ENCODE results near the gene CYP51A1.

DNA sequence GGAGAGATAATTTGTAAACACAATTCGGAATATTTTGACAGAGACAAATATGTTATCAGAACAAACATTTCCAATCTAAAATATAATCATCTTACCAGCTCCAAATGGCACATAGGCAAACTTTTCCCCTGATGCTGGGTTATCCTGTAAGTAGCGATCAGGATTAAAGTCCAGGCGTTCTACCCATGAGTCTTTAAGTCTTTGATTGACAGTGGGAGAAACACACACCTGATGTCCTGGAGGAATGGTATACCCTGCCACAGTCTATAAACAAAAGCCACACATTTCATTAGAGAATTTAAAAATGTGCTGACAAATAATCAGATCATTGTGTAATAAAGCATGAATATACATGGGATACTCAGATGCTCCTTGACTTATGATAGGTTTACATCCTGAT lies 17.3 kb downstream of the CYP51A1 start:
- TF ChIP-seq, protein P1, sequence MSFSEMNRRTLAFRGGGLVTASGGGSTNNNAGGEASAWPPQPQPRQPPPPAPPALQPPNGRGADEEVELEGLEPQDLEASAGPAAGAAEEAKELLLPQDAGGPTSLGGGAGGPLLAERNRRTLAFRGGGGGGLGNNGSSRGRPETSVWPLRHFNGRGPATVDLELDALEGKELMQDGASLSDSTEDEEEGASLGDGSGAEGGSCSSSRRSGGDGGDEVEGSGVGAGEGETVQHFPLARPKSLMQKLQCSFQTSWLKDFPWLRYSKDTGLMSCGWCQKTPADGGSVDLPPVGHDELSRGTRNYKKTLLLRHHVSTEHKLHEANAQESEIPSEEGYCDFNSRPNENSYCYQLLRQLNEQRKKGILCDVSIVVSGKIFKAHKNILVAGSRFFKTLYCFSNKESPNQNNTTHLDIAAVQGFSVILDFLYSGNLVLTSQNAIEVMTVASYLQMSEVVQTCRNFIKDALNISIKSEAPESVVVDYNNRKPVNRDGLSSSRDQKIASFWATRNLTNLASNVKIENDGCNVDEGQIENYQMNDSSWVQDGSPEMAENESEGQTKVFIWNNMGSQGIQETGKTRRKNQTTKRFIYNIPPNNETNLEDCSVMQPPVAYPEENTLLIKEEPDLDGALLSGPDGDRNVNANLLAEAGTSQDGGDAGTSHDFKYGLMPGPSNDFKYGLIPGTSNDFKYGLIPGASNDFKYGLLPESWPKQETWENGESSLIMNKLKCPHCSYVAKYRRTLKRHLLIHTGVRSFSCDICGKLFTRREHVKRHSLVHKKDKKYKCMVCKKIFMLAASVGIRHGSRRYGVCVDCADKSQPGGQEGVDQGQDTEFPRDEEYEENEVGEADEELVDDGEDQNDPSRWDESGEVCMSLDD (CRISPR knock-in tag; IDR thresholded peaks at IDR 0.05; ENCODE audit: borderline replicate concordance), result no peak
- TF ChIP-seq ZNF235 (CRISPR knock-in tag; IDR thresholded peaks at IDR 0.05; ENCODE audit: borderline replicate concordance) (no peak), RFX1 (IDR thresholded peaks at IDR 0.05) (no peak), HOXA7 (CRISPR knock-in tag; IDR thresholded peaks at IDR 0.05) (no peak), NPAS2 (CRISPR knock-in tag; IDR thresholded peaks at IDR 0.05; ENCODE audit: borderline replicate concordance) (no peak), MYNN (CRISPR knock-in tag; IDR thresholded peaks at IDR 0.05; ENCODE audit: low read depth) (no peak), TP53 (CRISPR knock-in tag; conservative IDR thresholded peaks at IDR 0.05) (no peak), ZBTB33 (CRISPR knock-in tag; IDR thresholded peaks at IDR 0.05) (no peak), NR2F2 (IDR thresholded peaks at IDR 0.05; ENCODE audit: borderline replicate concordance, low read depth) (no peak), TAF15 (IDR thresholded peaks at IDR 0.05; ENCODE audit: low read depth, low read length, poor library complexity, severe bottlenecking) (no peak)
- TF ChIP-seq, protein P2, sequence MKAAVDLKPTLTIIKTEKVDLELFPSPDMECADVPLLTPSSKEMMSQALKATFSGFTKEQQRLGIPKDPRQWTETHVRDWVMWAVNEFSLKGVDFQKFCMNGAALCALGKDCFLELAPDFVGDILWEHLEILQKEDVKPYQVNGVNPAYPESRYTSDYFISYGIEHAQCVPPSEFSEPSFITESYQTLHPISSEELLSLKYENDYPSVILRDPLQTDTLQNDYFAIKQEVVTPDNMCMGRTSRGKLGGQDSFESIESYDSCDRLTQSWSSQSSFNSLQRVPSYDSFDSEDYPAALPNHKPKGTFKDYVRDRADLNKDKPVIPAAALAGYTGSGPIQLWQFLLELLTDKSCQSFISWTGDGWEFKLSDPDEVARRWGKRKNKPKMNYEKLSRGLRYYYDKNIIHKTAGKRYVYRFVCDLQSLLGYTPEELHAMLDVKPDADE (CRISPR knock-in tag; IDR thresholded peaks at IDR 0.05), result no peak
- TF ChIP-seq, protein P3, sequence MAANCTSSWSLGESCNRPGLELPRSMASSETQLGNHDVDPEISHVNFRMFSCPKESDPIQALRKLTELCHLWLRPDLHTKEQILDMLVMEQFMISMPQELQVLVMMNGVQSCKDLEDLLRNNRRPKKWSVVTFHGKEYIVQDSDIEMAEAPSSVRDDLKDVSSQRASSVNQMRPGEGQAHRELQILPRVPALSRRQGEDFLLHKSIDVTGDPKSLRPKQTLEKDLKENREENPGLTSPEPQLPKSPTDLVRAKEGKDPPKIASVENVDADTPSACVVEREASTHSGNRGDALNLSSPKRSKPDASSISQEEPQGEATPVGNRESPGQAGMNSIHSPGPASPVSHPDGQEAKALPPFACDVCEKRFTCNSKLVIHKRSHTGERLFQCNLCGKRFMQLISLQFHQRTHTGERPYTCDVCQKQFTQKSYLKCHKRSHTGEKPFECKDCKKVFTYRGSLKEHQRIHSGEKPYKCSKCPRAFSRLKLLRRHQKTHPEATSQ (CRISPR knock-in tag; IDR thresholded peaks at IDR 0.05; ENCODE audit: borderline replicate concordance), result no peak
- TF ChIP-seq, protein P4, sequence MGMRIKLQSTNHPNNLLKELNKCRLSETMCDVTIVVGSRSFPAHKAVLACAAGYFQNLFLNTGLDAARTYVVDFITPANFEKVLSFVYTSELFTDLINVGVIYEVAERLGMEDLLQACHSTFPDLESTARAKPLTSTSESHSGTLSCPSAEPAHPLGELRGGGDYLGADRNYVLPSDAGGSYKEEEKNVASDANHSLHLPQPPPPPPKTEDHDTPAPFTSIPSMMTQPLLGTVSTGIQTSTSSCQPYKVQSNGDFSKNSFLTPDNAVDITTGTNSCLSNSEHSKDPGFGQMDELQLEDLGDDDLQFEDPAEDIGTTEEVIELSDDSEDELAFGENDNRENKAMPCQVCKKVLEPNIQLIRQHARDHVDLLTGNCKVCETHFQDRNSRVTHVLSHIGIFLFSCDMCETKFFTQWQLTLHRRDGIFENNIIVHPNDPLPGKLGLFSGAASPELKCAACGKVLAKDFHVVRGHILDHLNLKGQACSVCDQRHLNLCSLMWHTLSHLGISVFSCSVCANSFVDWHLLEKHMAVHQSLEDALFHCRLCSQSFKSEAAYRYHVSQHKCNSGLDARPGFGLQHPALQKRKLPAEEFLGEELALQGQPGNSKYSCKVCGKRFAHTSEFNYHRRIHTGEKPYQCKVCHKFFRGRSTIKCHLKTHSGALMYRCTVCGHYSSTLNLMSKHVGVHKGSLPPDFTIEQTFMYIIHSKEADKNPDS (CRISPR knock-in tag; IDR thresholded peaks at IDR 0.05), result no peak
- TF ChIP-seq, protein P5, sequence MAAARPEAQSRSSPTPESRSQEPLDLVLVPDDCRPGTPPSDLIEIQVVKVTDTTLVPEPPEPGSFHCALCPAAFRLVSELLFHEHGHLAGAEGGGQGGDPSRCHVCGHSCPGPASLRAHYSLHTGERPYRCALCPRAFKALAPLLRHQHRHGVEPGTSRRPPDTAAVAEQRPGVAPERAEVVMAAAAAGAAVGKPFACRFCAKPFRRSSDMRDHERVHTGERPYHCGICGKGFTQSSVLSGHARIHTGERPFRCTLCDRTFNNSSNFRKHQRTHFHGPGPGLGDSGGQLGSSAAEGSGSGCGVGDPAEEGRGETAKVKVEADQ (CRISPR knock-in tag; IDR thresholded peaks at IDR 0.05; ENCODE audit: borderline replicate concordance), result no peak

All from HepG2 (cell line).